ENCODE data around the gene AFAP1L1.
A peak's percentile ranks its signal among the peaks of the same experiment; 100 is the strongest.

The AFAP1L1 gene

GRCh38 chr5:149365418-149365817 lies 93.8 kb downstream of the AFAP1L1 start:
- peaks cover 12% of the 10 kb centered on the region for H3K4me1 Mint-ChIP-seq (ENCODE audit: low read depth)
- H3K36me3 Mint-ChIP-seq (ENCODE audit: low read depth), result peaks cover 18% of the 10 kb centered on the region
- H3K9me3 Mint-ChIP-seq, result no peaks in the 10 kb centered on the region
- no peak overlapping the region for H3K27ac Mint-ChIP-seq
- no peak for DNase-seq (ENCODE audit: low spot score)
- H3K4me3 Mint-ChIP-seq, result no peak overlapping the region
- no peaks in the 10 kb centered on the region for H3K27me3 Mint-ChIP-seq (ENCODE audit: low read depth)

GRCh38 chr5:149366169-149366729 lies 94.6 kb downstream of the AFAP1L1 start:
- DNase-seq (ENCODE audit: low spot score), result no peak
- peaks cover 14% of the 10 kb centered on the region for H3K36me3 Mint-ChIP-seq (ENCODE audit: low read depth)
- no peaks in the 10 kb centered on the region for H3K9me3 Mint-ChIP-seq
- H3K27me3 Mint-ChIP-seq (ENCODE audit: low read depth), result no peaks in the 10 kb centered on the region
- H3K4me1 Mint-ChIP-seq (ENCODE audit: low read depth), result peaks cover 6% of the 10 kb centered on the region
- no peak overlapping the region for H3K27ac Mint-ChIP-seq
- H3K4me3 Mint-ChIP-seq, result no peak overlapping the region

- no peak overlapping the region for H3K4me3 Mint-ChIP-seq
- H3K27ac Mint-ChIP-seq, result peak overlapping the region; percentile 16
Measured at GRCh38 chr5:149367249-149367971, 95.8 kb downstream of the AFAP1L1 start.

GRCh38 chr5:149367972-149368645 lies 96.5 kb downstream of the AFAP1L1 start:
- no peak overlapping the region for H3K4me3 Mint-ChIP-seq
- peak overlapping the region; percentile 23 for H3K27ac Mint-ChIP-seq
- no peaks in the 10 kb centered on the region for H3K9me3 Mint-ChIP-seq
- peaks cover 6% of the 10 kb centered on the region for H3K4me1 Mint-ChIP-seq (ENCODE audit: low read depth)
- DNase-seq (ENCODE audit: low spot score), result no peak
- H3K36me3 Mint-ChIP-seq (ENCODE audit: low read depth), result peaks cover 14% of the 10 kb centered on the region
- no peaks in the 10 kb centered on the region for H3K27me3 Mint-ChIP-seq (ENCODE audit: low read depth)

More at GRCh38 chr5:149367249-149367971, 95.8 kb downstream of the AFAP1L1 start:
- Mint-ChIP-seq H3K36me3 (ENCODE audit: low read depth) (peaks cover 14% of the 10 kb centered on the region), H3K27me3 (ENCODE audit: low read depth) (no peaks in the 10 kb centered on the region), H3K4me1 (ENCODE audit: low read depth) (peaks cover 6% of the 10 kb centered on the region), H3K9me3 (no peaks in the 10 kb centered on the region)
- peak; percentile 23 for DNase-seq (ENCODE audit: low spot score)

GRCh38 chr5:149370878-149371277 lies 99.2 kb downstream of the AFAP1L1 start:
- peaks cover 10% of the 10 kb centered on the region for H3K36me3 Mint-ChIP-seq (ENCODE audit: low read depth)
- H3K4me1 Mint-ChIP-seq (ENCODE audit: low read depth), result peaks cover 6% of the 10 kb centered on the region
- H3K27me3 Mint-ChIP-seq (ENCODE audit: low read depth), result no peaks in the 10 kb centered on the region
- no peak overlapping the region for H3K27ac Mint-ChIP-seq
- no peak for DNase-seq (ENCODE audit: low spot score)
- H3K9me3 Mint-ChIP-seq, result no peaks in the 10 kb centered on the region
- H3K4me3 Mint-ChIP-seq, result no peak overlapping the region

- Mint-ChIP-seq H3K27me3 (ENCODE audit: low read depth) (no peaks in the 10 kb centered on the region), H3K4me1 (ENCODE audit: low read depth) (peaks cover 6% of the 10 kb centered on the region), H3K27ac (no peak overlapping the region), H3K4me3 (no peak overlapping the region), H3K9me3 (no peaks in the 10 kb centered on the region), H3K36me3 (ENCODE audit: low read depth) (peaks cover 7% of the 10 kb centered on the region)
- DNase-seq (ENCODE audit: low spot score), result peak; percentile 38
Measured at GRCh38 chr5:149371296-149371962, 99.8 kb downstream of the AFAP1L1 start.

GRCh38 chr5:149372076-149372795 lies 100.6 kb downstream of the AFAP1L1 start:
- peaks cover 2% of the 10 kb centered on the region for H3K4me1 Mint-ChIP-seq (ENCODE audit: low read depth)
- DNase-seq (ENCODE audit: low spot score), result no peak

GRCh38 chr5:149372932-149373331 lies 101.3 kb downstream of the AFAP1L1 start:
- no peaks in the 10 kb centered on the region for H3K4me1 Mint-ChIP-seq (ENCODE audit: low read depth)
- H3K27me3 Mint-ChIP-seq (ENCODE audit: low read depth), result no peaks in the 10 kb centered on the region

More at GRCh38 chr5:149372076-149372795, 100.6 kb downstream of the AFAP1L1 start:
- H3K4me3 Mint-ChIP-seq, result no peak overlapping the region
- no peaks in the 10 kb centered on the region for H3K9me3 Mint-ChIP-seq
- H3K36me3 Mint-ChIP-seq (ENCODE audit: low read depth), result peaks cover 7% of the 10 kb centered on the region
- H3K27me3 Mint-ChIP-seq (ENCODE audit: low read depth), result no peaks in the 10 kb centered on the region
- no peak overlapping the region for H3K27ac Mint-ChIP-seq

GRCh38 chr5:149374303-149374702 lies 102.6 kb downstream of the AFAP1L1 start:
- Mint-ChIP-seq H3K9me3 (no peaks in the 10 kb centered on the region), H3K36me3 (ENCODE audit: low read depth) (no peaks in the 10 kb centered on the region), H3K27me3 (ENCODE audit: low read depth) (no peaks in the 10 kb centered on the region), H3K27ac (no peak overlapping the region), H3K4me3 (no peak overlapping the region), H3K4me1 (ENCODE audit: low read depth) (no peaks in the 10 kb centered on the region)
- no peak for DNase-seq (ENCODE audit: low spot score)

More at GRCh38 chr5:149372932-149373331, 101.3 kb downstream of the AFAP1L1 start:
- Mint-ChIP-seq H3K27ac (no peak overlapping the region), H3K9me3 (no peaks in the 10 kb centered on the region), H3K36me3 (ENCODE audit: low read depth) (peaks cover 6% of the 10 kb centered on the region), H3K4me3 (no peak overlapping the region)
- no peak for DNase-seq (ENCODE audit: low spot score)

- H3K36me3 Mint-ChIP-seq (ENCODE audit: low read depth), result no peaks in the 10 kb centered on the region
- no peaks in the 10 kb centered on the region for H3K9me3 Mint-ChIP-seq
- H3K4me1 Mint-ChIP-seq (ENCODE audit: low read depth), result no peaks in the 10 kb centered on the region
- H3K27ac Mint-ChIP-seq, result no peak overlapping the region
- H3K4me3 Mint-ChIP-seq, result no peak overlapping the region
- no peaks in the 10 kb centered on the region for H3K27me3 Mint-ChIP-seq (ENCODE audit: low read depth)
- no peak for DNase-seq (ENCODE audit: low spot score)
Measured at GRCh38 chr5:149374801-149375200, 103.1 kb downstream of the AFAP1L1 start.

GRCh38 chr5:149375434-149375833 lies 103.8 kb downstream of the AFAP1L1 start:
- Mint-ChIP-seq H3K27ac (no peak overlapping the region), H3K36me3 (ENCODE audit: low read depth) (no peaks in the 10 kb centered on the region), H3K9me3 (no peaks in the 10 kb centered on the region), H3K4me1 (ENCODE audit: low read depth) (no peaks in the 10 kb centered on the region), H3K4me3 (no peak overlapping the region), H3K27me3 (ENCODE audit: low read depth) (no peaks in the 10 kb centered on the region)
- no peak for DNase-seq (ENCODE audit: low spot score)

GRCh38 chr5:149376104-149376503 lies 104.4 kb downstream of the AFAP1L1 start:
- Mint-ChIP-seq H3K27me3 (ENCODE audit: low read depth) (no peaks in the 10 kb centered on the region), H3K27ac (no peak overlapping the region), H3K4me3 (no peak overlapping the region), H3K4me1 (ENCODE audit: low read depth) (no peaks in the 10 kb centered on the region), H3K9me3 (no peaks in the 10 kb centered on the region), H3K36me3 (ENCODE audit: low read depth) (no peaks in the 10 kb centered on the region)
- no peak for DNase-seq (ENCODE audit: low spot score)

GRCh38 chr5:149376711-149377447 lies 105.2 kb downstream of the AFAP1L1 start:
- no peaks in the 10 kb centered on the region for H3K4me1 Mint-ChIP-seq (ENCODE audit: low read depth)
- H3K36me3 Mint-ChIP-seq (ENCODE audit: low read depth), result no peaks in the 10 kb centered on the region
- H3K4me3 Mint-ChIP-seq, result no peak overlapping the region
- H3K9me3 Mint-ChIP-seq, result no peaks in the 10 kb centered on the region
- DNase-seq (ENCODE audit: low spot score), result no peak
- H3K27me3 Mint-ChIP-seq (ENCODE audit: low read depth), result no peaks in the 10 kb centered on the region
- no peak overlapping the region for H3K27ac Mint-ChIP-seq

Data from T-helper 2 cell treated with Interferon-gamma antibody and Interleukin-4, amounts not matched to agents 5 μg/mL and 100 μg/mL, for 36 hours (primary cell).